Measurements from ENCODE around the gene MED1. TPM values are rescaled to one million over a fixed set of nuclear protein-coding genes. Genes with fewer than 3 reads are reported as not detected.
"Not testable (repeated sequence)": the region's sequence is repeated elsewhere in the genome, so short reads cannot be mapped to it uniquely, and the experiment has no call there.

The MED1 gene
- total RNA-seq, 4 donors from 2014 or later: 20.8 to 38.3 (median 25.9) TPM

GRCh38 chr17:39443326-39443725, 7.7 kb downstream of the MED1 start:
- no peak for DNase-seq (ENCODE audit: low spot score in 2 of 2)
- TF ChIP-seq, protein P1, sequence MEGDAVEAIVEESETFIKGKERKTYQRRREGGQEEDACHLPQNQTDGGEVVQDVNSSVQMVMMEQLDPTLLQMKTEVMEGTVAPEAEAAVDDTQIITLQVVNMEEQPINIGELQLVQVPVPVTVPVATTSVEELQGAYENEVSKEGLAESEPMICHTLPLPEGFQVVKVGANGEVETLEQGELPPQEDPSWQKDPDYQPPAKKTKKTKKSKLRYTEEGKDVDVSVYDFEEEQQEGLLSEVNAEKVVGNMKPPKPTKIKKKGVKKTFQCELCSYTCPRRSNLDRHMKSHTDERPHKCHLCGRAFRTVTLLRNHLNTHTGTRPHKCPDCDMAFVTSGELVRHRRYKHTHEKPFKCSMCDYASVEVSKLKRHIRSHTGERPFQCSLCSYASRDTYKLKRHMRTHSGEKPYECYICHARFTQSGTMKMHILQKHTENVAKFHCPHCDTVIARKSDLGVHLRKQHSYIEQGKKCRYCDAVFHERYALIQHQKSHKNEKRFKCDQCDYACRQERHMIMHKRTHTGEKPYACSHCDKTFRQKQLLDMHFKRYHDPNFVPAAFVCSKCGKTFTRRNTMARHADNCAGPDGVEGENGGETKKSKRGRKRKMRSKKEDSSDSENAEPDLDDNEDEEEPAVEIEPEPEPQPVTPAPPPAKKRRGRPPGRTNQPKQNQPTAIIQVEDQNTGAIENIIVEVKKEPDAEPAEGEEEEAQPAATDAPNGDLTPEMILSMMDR (IDR thresholded peaks at IDR 0.05): no peak
- TF ChIP-seq POLR2A (IDR thresholded peaks at IDR 0.05): no peak
- intact Hi-C loops (cut with DNase I; ENCODE audit: low total_unique reads): no loop called here
- no peak overlapping the region for H3K4me3 ChIP-seq (ENCODE audit: low read depth, poor library complexity, severe bottlenecking)

- intact Hi-C loops (cut with DNase I; ENCODE audit: low total_unique reads); DNase-seq (ENCODE audit: low spot score in 2 of 2): not testable (repeated sequence)
- 89 to 100% methylated on average over 2 of the region's 2 CpGs for WGBS, 2 donors
These were observed 11.2 kb downstream of the MED1 start for GRCh38 chr17:39439868-39440267.

DNA sequence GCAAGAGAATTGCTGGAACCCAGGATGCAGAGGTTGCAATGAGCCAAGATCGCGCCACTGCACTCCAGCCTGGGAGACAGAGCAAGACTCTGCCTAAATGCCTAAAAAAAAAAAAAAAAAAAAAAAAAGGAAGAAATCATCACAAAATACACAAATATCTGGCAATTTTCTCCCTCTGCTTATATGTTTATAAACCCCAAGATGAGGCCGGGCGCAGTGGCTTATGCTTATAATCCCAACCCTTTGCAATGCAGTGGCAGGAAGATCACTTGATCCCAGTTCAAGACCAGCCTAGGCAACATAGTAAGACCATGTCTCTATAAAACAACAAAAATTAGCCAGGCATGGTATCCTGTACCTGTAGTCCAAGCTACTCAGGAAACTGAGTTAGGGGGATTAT, 21.5 kb downstream of the MED1 start:
- 90 to 100% methylated on average over 4 of the region's 4 CpGs for WGBS, 2 donors
- TF ChIP-seq, protein P1 (IDR thresholded peaks at IDR 0.05): no peak
- no peak for TF ChIP-seq POLR2A (IDR thresholded peaks at IDR 0.05)
- intact Hi-C loops (cut with DNase I; ENCODE audit: low total_unique reads): no loop called here
- peak in 1 of 2 donors; percentile 52 for DNase-seq (ENCODE audit: low spot score in 2 of 2)
- H3K4me3 ChIP-seq (ENCODE audit: low read depth, poor library complexity, severe bottlenecking): no peak overlapping the region

More at GRCh38 chr17:39439868-39440267, 11.2 kb downstream of the MED1 start:
- not testable (repeated sequence) for H3K4me3 ChIP-seq (ENCODE audit: low read depth, poor library complexity, severe bottlenecking)

DNA sequence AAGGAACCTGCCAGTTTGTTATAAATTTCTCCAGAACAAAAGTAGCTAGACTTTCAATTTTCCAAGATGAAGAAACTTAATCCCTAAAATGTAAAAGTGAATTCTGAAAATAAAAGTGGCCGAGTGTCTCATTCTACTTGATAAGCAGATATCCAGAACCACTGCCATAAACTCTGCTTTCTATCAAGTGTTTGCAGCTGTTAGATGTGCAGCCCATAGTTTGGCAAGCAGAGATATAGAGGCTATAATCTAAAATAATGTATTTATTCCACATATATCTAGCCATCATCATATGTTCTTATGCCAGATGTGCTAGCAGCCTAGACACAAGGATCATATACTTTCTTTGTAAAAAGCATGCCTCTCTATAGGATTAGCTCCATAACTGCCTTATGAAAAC, 34.9 kb downstream of the MED1 start:
- H3K4me3 ChIP-seq (ENCODE audit: low read depth, poor library complexity, severe bottlenecking): no peak overlapping the region
- 85 to 95% methylated on average over 1 of the region's 1 CpG for WGBS, 2 donors
- TF ChIP-seq, protein P1 (IDR thresholded peaks at IDR 0.05): no peak
- TF ChIP-seq POLR2A (IDR thresholded peaks at IDR 0.05): no peak
- DNase-seq (ENCODE audit: low spot score in 2 of 2): no peak
- intact Hi-C loops (cut with DNase I; ENCODE audit: low total_unique reads): no loop called here

GRCh38 chr17:39410279-39410678, 40.8 kb downstream of the MED1 start:
- H3K4me3 ChIP-seq (ENCODE audit: low read depth, poor library complexity, severe bottlenecking): no peak overlapping the region
- no peak for TF ChIP-seq POLR2A (IDR thresholded peaks at IDR 0.05)
- TF ChIP-seq, protein P1 (IDR thresholded peaks at IDR 0.05): no peak
- intact Hi-C loops (cut with DNase I; ENCODE audit: low total_unique reads): no loop called here

DNA sequence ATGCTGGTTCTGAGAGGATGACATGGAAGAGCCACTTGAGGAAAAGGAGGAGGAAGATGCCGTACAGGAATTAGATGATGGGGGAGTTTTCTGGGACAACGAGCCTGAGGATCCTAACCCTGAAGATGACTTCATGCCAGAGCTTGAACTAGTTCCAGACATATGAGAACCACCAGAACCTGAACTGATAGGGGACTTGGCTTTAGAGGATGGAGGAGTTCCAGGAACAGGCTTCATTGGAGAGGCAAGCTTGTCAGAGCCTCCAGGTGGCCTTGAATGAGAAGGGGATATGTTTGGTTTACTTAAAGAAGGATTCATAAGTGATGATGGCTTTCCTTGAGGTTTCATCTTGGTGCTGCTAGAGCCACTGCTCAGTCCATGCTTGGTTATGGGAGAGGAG, 42.7 kb downstream of the MED1 start:
- no peak for TF ChIP-seq POLR2A (IDR thresholded peaks at IDR 0.05)
- TF ChIP-seq, protein P1 (IDR thresholded peaks at IDR 0.05): no peak
- H3K4me3 ChIP-seq (ENCODE audit: low read depth, poor library complexity, severe bottlenecking): no peak overlapping the region
- WGBS, 2 donors: 63 to 82% methylated on average over 2 of the region's 2 CpGs
- intact Hi-C loops (cut with DNase I; ENCODE audit: low total_unique reads): no loop called here
- peak in 1 of 2 donors; percentile 46 for DNase-seq (ENCODE audit: low spot score in 2 of 2)

More at GRCh38 chr17:39410279-39410678, 40.8 kb downstream of the MED1 start:
- 96 to 97% methylated on average over 13 of the region's 13 CpGs for WGBS, 2 donors
- peak in 1 of 2 donors; percentile 50 for DNase-seq (ENCODE audit: low spot score in 2 of 2)

All from lower leg skin (tissue), 4 donors.